ENCODE results near the gene CDT1.
A peak's percentile ranks its signal among the peaks of the same experiment; 100 is the strongest.
"Not testable (repeated sequence)": the region's sequence is repeated elsewhere in the genome, so short reads cannot be mapped to it uniquely, and the experiment has no call there.

Gene CDT1

GRCh38 chr16:88784074-88784855, 19.3 kb upstream of the CDT1 start:
- DNase-seq: peak; percentile 75 to 86 (median 78)

- no peak for DNase-seq
Observed at GRCh38 chr16:88784856-88785105, 18.8 kb upstream of the CDT1 start.

- peak; percentile 82 to 95 (median 89) for DNase-seq
Observed at GRCh38 chr16:88785106-88785924, 18.3 kb upstream of the CDT1 start, which contains the start of gene PIEZO1. PIEZO1 (minus strand) TSS chr16:88785220; CDS start chr16:88784964, 256 bp downstream.

GRCh38 chr16:88787579-88788314, 15.8 kb upstream of the CDT1 start:
- no peak for DNase-seq

- not testable (repeated sequence) for DNase-seq
Observed at GRCh38 chr16:88788749-88789148, 14.8 kb upstream of the CDT1 start.

GRCh38 chr16:88789594-88789993, 14.0 kb upstream of the CDT1 start:
- peak; percentile 56 to 67 (median 67) for DNase-seq

- DNase-seq: peak; percentile 84 to 92 (median 90)
Observed at GRCh38 chr16:88790312-88791211, 13.0 kb upstream of the CDT1 start.

- DNase-seq: peak; percentile 60 to 70 (median 62)
Observed at GRCh38 chr16:88792078-88792550, 11.5 kb upstream of the CDT1 start.

- DNase-seq: peak in 2 of 3 donors; percentile 35 to 55
Observed at GRCh38 chr16:88792668-88793250, 10.8 kb upstream of the CDT1 start.

- DNase-seq: no peak
Observed at GRCh38 chr16:88793251-88793954, 10.2 kb upstream of the CDT1 start.

- DNase-seq: no peak
Observed at GRCh38 chr16:88796278-88796677, 7.3 kb upstream of the CDT1 start.

- DNase-seq: no peak
Observed at GRCh38 chr16:88798073-88798472, 5.5 kb upstream of the CDT1 start.

GRCh38 chr16:88798772-88799455, 4.7 kb upstream of the CDT1 start:
- no peak for DNase-seq

- DNase-seq: peak in 2 of 3 donors; percentile 29 to 38
Observed at GRCh38 chr16:88799569-88800276, 3.9 kb upstream of the CDT1 start.

GRCh38 chr16:88800277-88800592, 3.4 kb upstream of the CDT1 start:
- no peak for DNase-seq

- no peak for DNase-seq
Observed at GRCh38 chr16:88804173-88804551, 573 bp downstream of the CDT1 start.

- no peak for DNase-seq
Observed at GRCh38 chr16:88804552-88805339, 1.2 kb downstream of the CDT1 start.

- DNase-seq: no peak
Observed at GRCh38 chr16:88805340-88805715, 1.7 kb downstream of the CDT1 start.

GRCh38 chr16:88805887-88806393, 2.4 kb downstream of the CDT1 start:
- no peak for DNase-seq

Measured in suppressor macrophage treated with lipopolysaccharide for 1 hour (primary cell).